G401 (cell line): ENCODE data around the gene CDC42EP4. TPM values are rescaled to one million over a fixed set of nuclear protein-coding genes. Genes with fewer than 3 reads are reported as not detected.

ENCODE experiments used
- DNase-seq: peaks from one replicate; pipeline ENCODE4 v3.0.0-alpha.2; 2015; ENCODE audit warnings: low spot score
- in situ Hi-C: cut with HindIII; loops from 2 replicates; pipeline ENCODE4 v1.10.0; 2016; ENCODE audit warnings: low sequenced_read_pairs, mixed read lengths
- total RNA-seq: library from RNA; depleted of rRNA; stranded (reverse); fragments of >200 nt; shearing (Covaris generic); gene quantifications from 2 replicates; pipeline ENCODE4 v1.2.3, GENCODE V29; 2014

Gene CDC42EP4
- total RNA-seq, 1 experiment from 2014 or later: 66.1 TPM

GRCh38 chr17:73285916-73286862 lies 25.6 kb downstream of the CDC42EP4 start:
- no peak for DNase-seq
- in situ Hi-C loops: no loop called here

- in situ Hi-C loops: no loop called here
- DNase-seq: no peak
These were observed 26.2 kb downstream of the CDC42EP4 start for GRCh38 chr17:73285603-73285908.

DNA sequence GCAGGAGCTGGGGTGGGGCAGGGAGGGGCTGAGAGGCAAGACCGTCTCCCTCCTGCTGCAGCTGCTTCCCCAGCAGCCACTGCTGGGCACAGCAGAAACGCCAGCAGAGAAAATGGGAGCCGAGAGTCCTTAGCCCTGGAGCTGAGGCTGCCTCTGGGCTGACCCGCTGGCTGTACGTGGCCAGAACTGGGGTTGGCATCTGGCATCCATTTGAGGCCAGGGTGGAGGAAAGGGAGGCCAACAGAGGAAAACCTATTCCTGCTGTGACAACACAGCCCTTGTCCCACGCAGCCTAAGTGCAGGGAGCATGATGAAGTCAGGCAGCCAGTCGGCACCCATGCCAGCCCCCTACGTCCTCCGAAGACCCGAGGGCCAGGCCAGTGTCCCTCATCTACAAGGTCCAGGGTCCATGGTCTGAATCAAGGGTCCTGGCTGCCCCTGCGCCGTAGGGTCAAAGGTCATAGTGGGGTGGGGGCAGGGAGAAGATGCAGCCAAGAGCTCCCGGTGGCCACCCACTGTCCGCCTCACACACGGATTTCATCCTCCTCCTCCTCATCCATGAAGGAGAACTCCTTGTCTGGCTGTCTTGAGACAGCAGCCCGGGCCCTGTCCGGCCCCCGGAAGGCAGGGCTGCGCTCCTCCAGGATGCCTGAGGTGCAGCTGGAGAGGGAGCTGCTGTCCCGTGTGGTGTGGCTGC lies 26.7 kb downstream of the CDC42EP4 start:
- in situ Hi-C loops: no loop called here
- no peak for DNase-seq

DNA sequence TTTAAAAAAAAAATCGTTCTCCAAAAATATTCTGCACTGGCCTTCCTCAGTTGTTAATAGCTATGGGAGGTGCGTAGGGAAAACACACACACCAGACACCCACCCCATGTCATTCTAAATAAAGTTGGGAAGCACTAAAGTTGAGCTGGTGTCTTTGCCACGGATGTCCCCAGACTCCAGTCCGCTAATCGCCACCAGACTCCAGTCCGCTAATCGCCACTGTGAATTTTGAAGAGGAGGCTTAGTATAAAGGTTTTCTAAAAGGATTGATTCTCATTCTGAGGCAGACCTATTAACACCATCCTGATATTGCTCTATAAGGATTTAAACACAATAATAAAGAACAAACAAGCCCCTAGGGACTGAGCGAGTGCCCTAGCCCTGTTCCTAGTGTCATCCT lies 27.4 kb downstream of the CDC42EP4 start:
- in situ Hi-C loops: no loop called here
- no peak for DNase-seq

GRCh38 chr17:73283841-73284282 lies 27.9 kb downstream of the CDC42EP4 start:
- in situ Hi-C loops: no loop called here

DNA sequence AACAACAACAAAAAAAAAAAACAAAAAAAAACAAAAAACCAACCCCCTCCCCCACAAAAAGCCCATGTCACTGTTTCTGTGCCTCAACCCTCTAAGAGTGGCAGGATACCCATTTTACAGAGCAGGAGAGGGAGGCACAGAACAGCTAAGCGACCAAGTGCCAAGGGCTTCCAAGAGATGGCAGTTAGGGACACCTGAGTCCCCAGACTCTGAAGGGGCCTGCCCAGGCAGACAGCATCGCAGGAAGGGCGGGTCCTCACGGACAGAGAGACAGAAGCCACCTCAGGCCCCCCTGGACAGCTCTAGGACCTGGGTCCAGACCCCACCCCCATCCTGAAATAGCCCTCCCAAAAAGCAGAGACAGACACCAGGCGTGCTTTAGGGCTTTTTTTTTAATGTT lies 28.6 kb downstream of the CDC42EP4 start:
- in situ Hi-C loops: no loop called here
- no peak for DNase-seq

More at GRCh38 chr17:73283841-73284282, 27.9 kb downstream of the CDC42EP4 start:
- DNase-seq: peak; percentile 46

DNA sequence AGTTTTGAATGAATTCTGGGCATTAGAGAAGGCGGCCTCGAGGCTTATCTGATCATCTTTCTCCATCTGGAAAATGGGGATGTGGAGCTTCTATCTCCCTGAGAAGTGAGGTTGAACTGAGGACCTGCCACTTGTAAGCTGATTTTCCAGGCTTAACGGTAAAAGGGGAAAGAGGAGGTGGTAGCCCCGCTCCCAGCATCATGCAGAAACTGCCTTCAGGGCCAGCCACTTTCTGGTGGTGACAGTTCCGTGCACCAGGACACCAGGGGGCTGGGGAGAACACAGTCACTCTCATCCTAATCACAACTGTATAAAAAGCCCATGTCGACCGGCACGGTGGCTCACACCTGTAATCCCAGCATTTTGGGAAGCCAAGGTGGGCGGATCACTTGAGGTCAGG lies 29.2 kb downstream of the CDC42EP4 start:
- DNase-seq: no peak
- in situ Hi-C loops: no loop called here

GRCh38 chr17:73281928-73282327 lies 29.9 kb downstream of the CDC42EP4 start:
- in situ Hi-C loops: no loop called here
- DNase-seq: no peak

- peak; percentile 81 for DNase-seq
These were observed 31.6 kb downstream of the CDC42EP4 start for GRCh38 chr17:73280191-73280590.

DNA sequence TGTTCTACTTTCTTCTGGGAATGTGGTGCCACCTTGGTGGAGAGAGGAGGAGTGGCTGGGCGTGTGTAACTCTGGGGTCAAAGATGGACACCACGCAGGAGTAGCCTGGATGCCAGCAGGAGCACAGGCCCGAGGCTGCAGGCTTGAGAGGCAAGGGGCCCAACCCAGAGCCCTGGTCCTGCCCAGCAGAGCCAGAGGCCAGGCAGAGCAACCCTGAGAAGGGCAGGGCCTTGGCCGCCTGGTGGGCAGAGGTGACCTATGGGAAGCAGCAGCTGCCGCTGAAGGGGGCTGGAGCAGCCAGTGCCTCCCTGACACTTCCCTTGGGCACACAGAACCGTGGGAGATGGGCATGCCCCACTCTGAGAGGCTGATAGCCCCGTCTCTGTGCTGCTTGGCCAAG lies 32.1 kb downstream of the CDC42EP4 start:
- no peak for DNase-seq
- in situ Hi-C loops: no loop called here

More at GRCh38 chr17:73280191-73280590, 31.6 kb downstream of the CDC42EP4 start:
- in situ Hi-C loops: no loop called here

DNA sequence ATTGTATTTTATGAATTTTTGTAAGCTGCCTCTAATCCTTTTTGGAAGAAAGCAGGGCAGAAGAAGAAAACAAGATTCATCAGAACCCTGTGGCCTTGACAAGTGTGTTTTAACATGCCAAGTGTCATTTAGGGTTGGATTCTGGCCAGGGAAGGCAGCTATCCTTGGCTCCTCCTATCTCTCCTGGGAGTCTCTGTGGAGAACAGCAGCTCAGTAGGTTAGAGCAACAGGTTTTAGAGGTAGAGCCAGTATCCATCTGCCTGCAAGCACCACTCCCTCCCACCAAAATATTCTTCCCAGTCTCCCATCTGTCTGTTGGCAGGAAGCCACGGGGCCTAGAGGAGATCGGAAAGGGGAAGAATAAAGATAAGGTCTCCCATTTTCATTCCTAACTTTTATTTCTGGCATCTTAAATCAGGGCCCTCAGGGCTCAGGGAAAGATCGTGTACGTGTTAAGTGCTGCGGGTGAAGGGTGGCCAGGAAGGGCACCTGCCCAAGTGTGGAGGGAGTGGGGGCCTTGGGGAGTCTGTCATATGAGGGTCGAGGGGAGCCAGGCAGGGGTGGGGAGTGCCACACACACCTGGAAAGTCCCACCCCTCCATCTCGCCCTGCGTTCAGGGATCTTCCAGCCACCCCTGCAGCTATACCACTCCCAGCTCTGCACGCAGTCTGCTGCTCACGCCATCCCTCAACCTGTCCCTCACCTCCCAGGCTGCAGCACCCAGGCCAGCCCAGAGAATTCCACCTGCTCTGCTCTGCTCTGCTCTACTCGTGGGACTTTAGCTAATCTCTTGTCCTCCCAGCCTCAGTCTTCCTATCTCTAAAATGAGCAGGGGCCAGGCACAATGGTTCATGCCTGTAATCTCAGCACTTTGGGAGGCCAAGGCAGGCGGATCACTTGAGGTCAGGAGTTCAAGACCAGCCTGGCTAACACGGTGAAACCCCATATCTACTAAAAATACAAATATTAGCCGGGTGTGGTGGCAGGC lies 33.0 kb downstream of the CDC42EP4 start:
- in situ Hi-C loops: no loop called here
- peak; percentile 96 for DNase-seq

GRCh38 chr17:73278049-73278464 lies 33.7 kb downstream of the CDC42EP4 start:
- no peak for DNase-seq

GRCh38 chr17:73274490-73274889 lies 37.3 kb downstream of the CDC42EP4 start:
- no peak for DNase-seq
- in situ Hi-C loops: no loop called here

More at GRCh38 chr17:73278049-73278464, 33.7 kb downstream of the CDC42EP4 start:
- in situ Hi-C loops: no loop called here

- in situ Hi-C loops: no loop called here
- DNase-seq: no peak
These were observed 38.9 kb downstream of the CDC42EP4 start for GRCh38 chr17:73272906-73273218.

DNA sequence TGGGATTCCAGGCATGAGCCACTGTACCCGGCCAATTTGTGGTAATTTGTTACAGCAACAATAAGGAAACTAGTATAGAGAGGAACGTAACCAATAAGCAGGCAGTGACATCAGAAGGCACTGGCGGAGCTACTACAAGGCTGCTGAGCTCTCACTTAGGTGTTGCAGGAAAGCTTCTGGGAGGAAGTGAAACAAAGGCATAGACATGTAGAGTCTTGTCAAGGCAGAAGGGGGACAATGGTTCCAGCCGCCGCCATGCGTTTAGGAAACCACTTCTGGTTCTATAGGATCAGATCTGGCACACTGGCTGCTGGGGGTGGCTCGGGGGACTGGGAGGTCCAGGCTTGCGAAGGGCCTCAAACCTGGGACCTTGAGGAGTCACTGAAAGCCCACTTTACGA lies 40.7 kb downstream of the CDC42EP4 start:
- in situ Hi-C loops: no loop called here
- DNase-seq: no peak

DNA sequence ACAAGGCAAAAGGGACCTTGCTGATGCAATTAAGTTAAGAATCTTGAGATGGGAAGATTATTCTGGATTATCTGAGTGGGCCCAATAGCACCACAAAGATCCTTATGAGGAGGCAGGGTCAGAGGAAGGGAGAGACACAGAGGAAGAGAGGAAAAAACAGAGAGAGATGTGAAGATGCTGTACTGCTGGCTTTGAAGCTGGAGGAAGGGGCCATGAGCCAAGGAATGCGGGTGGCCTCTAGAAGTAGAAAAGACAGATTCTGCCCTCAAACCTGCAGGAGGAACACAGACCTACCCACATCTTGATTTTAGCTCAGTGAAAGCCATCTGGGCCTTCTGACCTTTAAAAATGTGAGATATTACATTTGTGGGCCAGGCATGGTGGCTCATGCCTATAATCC lies 42.0 kb downstream of the CDC42EP4 start:
- in situ Hi-C loops: no loop called here

DNA sequence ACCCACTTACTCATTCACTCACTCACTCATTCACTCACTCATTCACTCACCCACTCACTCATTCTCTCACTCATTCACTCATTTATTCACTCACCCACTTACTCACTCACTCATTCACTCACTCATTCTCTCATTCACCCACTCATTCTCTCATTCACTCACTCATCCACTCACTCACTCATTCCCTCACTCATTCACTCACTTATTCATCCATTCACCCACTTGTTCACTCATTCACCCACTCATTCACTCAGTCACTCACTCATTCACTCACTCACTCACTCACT lies 42.5 kb downstream of the CDC42EP4 start:
- no peak for DNase-seq
- in situ Hi-C loops: no loop called here

More for the DNA sequence above, 42.0 kb downstream of the CDC42EP4 start:
- no peak for DNase-seq

- DNase-seq: no peak
- in situ Hi-C loops: no loop called here
These were observed 43.0 kb downstream of the CDC42EP4 start for GRCh38 chr17:73268582-73269328.
